Left ventricle myocardium inferior (tissue), 1 donor: Measurements from ENCODE around the gene PEX1. TPM values are rescaled to one million over a fixed set of nuclear protein-coding genes. Genes with fewer than 3 reads are reported as not detected.

Source experiments
- DNase-seq: peaks from one replicate; pipeline ENCODE4 v3.0.0-alpha.2; 2020
- H3K27ac ChIP-seq: fragments of 200-600 bp; replicated peaks from 2 replicates; pipeline ENCODE4 v1.8.0; 2021
- H3K27me3 ChIP-seq: fragments of 200-600 bp; 2 replicates; pipeline ENCODE4 v1.8.0; 2021; ENCODE audit warnings: low read depth
- H3K36me3 ChIP-seq: fragments of 200-600 bp; 2 replicates; pipeline ENCODE4 v1.8.0; 2021
- H3K4me1 ChIP-seq: fragments of 200-600 bp; 2 replicates; pipeline ENCODE4 v1.8.0; 2021
- H3K4me3 ChIP-seq: fragments of 200-600 bp; 2 replicates; pipeline ENCODE4 v1.8.0; 2021; ENCODE audit warnings: mild to moderate bottlenecking, moderate library complexity
- H3K9me3 ChIP-seq: fragments of 200-600 bp; replicated peaks from 2 replicates; pipeline ENCODE4 v1.8.0; 2021
- intact Hi-C: fragments of 100-400 bp; cut with micrococcal nuclease; formaldehyde crosslinking; loops from one replicate; pipeline ENCODE4 v1.11.0; 2022
- total RNA-seq: library from RNA; stranded (reverse); fragmentation: NEBNext Ultra II Directional; extraction: Animal tissue kit (Norgen Biotek cat#: 25700); gene quantifications from one replicate; pipeline ENCODE4 v1.2.1, GENCODE V29; 2021
- TF ChIP-seq, protein P1 (sequence below): fragments of 200-600 bp; IDR thresholded peaks from 2 replicates; pipeline ENCODE4 v1.8.0; 2021; ENCODE audit warnings: antibody characterized with exemption, mild to moderate bottlenecking, borderline replicate concordance
- donor health status: DM: no; HTN: yes; CAD: no; lungs with severe emphysema.

Gene PEX1
- total RNA-seq, 1 donor from 2014 or later, result 13.8 TPM

GRCh38 chr7:92523110-92523509 lies 5.2 kb downstream of the PEX1 start:
- Histone ChIP-seq H3K4me3 (no peak overlapping the region), H3K27ac (no peak overlapping the region), H3K9me3 (no peaks in the 10 kb centered on the region), H3K27me3 (no peaks in the 10 kb centered on the region), H3K4me1 (peaks cover 30% of the 10 kb centered on the region), H3K36me3 (peaks cover 20% of the 10 kb centered on the region)
- TF ChIP-seq, protein P1, sequence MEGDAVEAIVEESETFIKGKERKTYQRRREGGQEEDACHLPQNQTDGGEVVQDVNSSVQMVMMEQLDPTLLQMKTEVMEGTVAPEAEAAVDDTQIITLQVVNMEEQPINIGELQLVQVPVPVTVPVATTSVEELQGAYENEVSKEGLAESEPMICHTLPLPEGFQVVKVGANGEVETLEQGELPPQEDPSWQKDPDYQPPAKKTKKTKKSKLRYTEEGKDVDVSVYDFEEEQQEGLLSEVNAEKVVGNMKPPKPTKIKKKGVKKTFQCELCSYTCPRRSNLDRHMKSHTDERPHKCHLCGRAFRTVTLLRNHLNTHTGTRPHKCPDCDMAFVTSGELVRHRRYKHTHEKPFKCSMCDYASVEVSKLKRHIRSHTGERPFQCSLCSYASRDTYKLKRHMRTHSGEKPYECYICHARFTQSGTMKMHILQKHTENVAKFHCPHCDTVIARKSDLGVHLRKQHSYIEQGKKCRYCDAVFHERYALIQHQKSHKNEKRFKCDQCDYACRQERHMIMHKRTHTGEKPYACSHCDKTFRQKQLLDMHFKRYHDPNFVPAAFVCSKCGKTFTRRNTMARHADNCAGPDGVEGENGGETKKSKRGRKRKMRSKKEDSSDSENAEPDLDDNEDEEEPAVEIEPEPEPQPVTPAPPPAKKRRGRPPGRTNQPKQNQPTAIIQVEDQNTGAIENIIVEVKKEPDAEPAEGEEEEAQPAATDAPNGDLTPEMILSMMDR, result no peak
- DNase-seq, result no peak
- intact Hi-C loops, result no loop called here

DNA sequence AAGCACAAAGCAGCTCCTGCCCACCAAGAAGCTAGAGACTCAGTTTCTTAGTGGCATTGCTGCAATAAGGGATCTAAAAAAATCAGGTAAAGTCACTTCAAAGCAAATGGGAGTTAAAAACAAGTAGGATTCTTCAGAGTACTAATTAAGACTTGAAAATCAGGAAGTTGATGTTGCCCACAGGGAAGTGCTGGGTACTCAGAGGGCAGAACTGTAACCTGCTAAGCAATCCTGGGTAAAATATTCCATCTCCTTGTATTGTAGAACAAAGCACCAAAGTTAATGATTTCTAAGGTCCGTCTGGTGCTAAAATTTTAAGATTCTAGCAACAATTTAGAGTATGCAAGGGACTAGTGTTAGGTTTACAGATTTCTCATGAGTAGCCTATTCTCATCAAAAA lies 8.3 kb downstream of the PEX1 start:
- H3K27ac ChIP-seq, result no peak overlapping the region
- DNase-seq, result no peak
- TF ChIP-seq, protein P1, result no peak
- peaks cover 42% of the 10 kb centered on the region for H3K36me3 ChIP-seq
- no peaks in the 10 kb centered on the region for H3K27me3 ChIP-seq
- no peaks in the 10 kb centered on the region for H3K9me3 ChIP-seq
- peaks cover 1% of the 10 kb centered on the region for H3K4me1 ChIP-seq
- H3K4me3 ChIP-seq, result no peak overlapping the region
- intact Hi-C loops, result no loop called here

- Histone ChIP-seq H3K27ac (no peak overlapping the region), H3K9me3 (no peaks in the 10 kb centered on the region), H3K4me3 (no peak overlapping the region), H3K27me3 (no peaks in the 10 kb centered on the region), H3K36me3 (peaks cover 59% of the 10 kb centered on the region), H3K4me1 (no peaks in the 10 kb centered on the region)
- DNase-seq, result no peak
- intact Hi-C loops, result no loop called here
- TF ChIP-seq, protein P1, result no peak
These were observed 10.7 kb downstream of the PEX1 start for GRCh38 chr7:92517631-92518030.

GRCh38 chr7:92513167-92513902 lies 15.0 kb downstream of the PEX1 start:
- intact Hi-C loops, result no loop called here
- H3K27me3 ChIP-seq, result no peaks in the 10 kb centered on the region
- no peaks in the 10 kb centered on the region for H3K4me1 ChIP-seq
- H3K9me3 ChIP-seq, result no peaks in the 10 kb centered on the region
- H3K36me3 ChIP-seq, result peaks cover 78% of the 10 kb centered on the region
- H3K27ac ChIP-seq, result no peak overlapping the region
- no peak overlapping the region for H3K4me3 ChIP-seq
- no peak for DNase-seq
- TF ChIP-seq, protein P1, result no peak

GRCh38 chr7:92508946-92509345 lies 19.4 kb downstream of the PEX1 start:
- H3K36me3 ChIP-seq, result peaks cover 87% of the 10 kb centered on the region

More at GRCh38 chr7:92508946-92509345, 19.4 kb downstream of the PEX1 start:
- H3K4me1 ChIP-seq, result peaks cover 5% of the 10 kb centered on the region
- TF ChIP-seq, protein P1, result no peak
- no peaks in the 10 kb centered on the region for H3K27me3 ChIP-seq
- intact Hi-C loops, result no loop called here
- DNase-seq, result no peak
- H3K27ac ChIP-seq, result no peak overlapping the region
- no peaks in the 10 kb centered on the region for H3K9me3 ChIP-seq
- H3K4me3 ChIP-seq, result no peak overlapping the region
